IMR-90 (cell line): ENCODE results near the gene MSANTD1. TPM values are rescaled to one million over a fixed set of nuclear protein-coding genes. Genes with fewer than 3 reads are reported as not detected.

ENCODE experiments used
- ATAC-seq: fragments of 200-7000 bp; cut with Tn5 transposase; 2 replicates; pipeline ENCODE4 v1.9.1; 2020; ENCODE audit warnings: low read depth, mild to moderate bottlenecking, moderate library complexity
- BruUV-seq: library from RNA; stranded (reverse); fragments of 400-500 nt; replicated peaks from 2 replicates; lab custom pipeline; 2021; lab: Mats Ljungman, UMichigan
- CTCF ChIA-PET: fragments of 300-600 bp; formaldehyde crosslinking; extraction: SDS; loops from one replicate; lab custom pipeline; 2021; ENCODE audit warnings: antibody characterized with exemption; lab: Yijun Ruan, JAX
- POLR2A ChIA-PET: fragments of 300-600 bp; sonication (Branson Sonifier 250); formaldehyde crosslinking; loops from one replicate; lab custom pipeline; 2022; ENCODE audit warnings: antibody characterized with exemption; ENCODE audit not compliant: unreplicated experiment; lab: Charles Lee
- DNase-seq: peaks from one replicate; pipeline ENCODE4 v3.0.0; 2013
- H2AFZ ChIP-seq: replicated peaks from 2 replicates; pipeline ENCODE3; 2013; ENCODE audit warnings: low read length, mild to moderate bottlenecking; ENCODE audit not compliant: poor library complexity
- H2AK5ac ChIP-seq: 2 replicates; pipeline ENCODE4 v1.6.1; 2013; ENCODE audit warnings: low read depth, low read length, inconsistent platforms
- H2AK9ac ChIP-seq: replicated peaks from 2 replicates; pipeline ENCODE3; 2013; ENCODE audit warnings: mild to moderate bottlenecking, low read depth, low read length, moderate library complexity; ENCODE audit not compliant: poor library complexity
- H2BK120ac ChIP-seq: 2 replicates; pipeline ENCODE4 v1.6.1; 2013; ENCODE audit warnings: low read depth, low read length, inconsistent platforms
- H2BK15ac ChIP-seq: 3 replicates; pipeline ENCODE4 v1.6.1; 2013; ENCODE audit warnings: low read depth, low read length, inconsistent platforms
- H2BK20ac ChIP-seq: 2 replicates; pipeline ENCODE4 v1.6.1; 2013; ENCODE audit warnings: low read depth, mild to moderate bottlenecking, inconsistent platforms, low read length, moderate library complexity
- H2BK5ac ChIP-seq: 2 replicates; pipeline ENCODE4 v1.6.1; 2013; ENCODE audit warnings: mild to moderate bottlenecking, low read depth, low read length, inconsistent platforms; ENCODE audit not compliant: poor library complexity, severe bottlenecking
- H3K14ac ChIP-seq: replicated peaks from 2 replicates; pipeline ENCODE4 v1.6.1; 2013; ENCODE audit warnings: low read depth, low read length, inconsistent platforms
- H3K18ac ChIP-seq: 2 replicates; pipeline ENCODE4 v1.6.1; 2013; ENCODE audit warnings: low read depth, low read length, control low read depth
- H3K23ac ChIP-seq: 2 replicates; pipeline ENCODE4 v1.6.1; 2013; ENCODE audit warnings: low read depth, low read length, inconsistent platforms
- H3K27ac ChIP-seq: 2 replicates; pipeline ENCODE4 v1.5.1; 2013; ENCODE audit warnings: mild to moderate bottlenecking, control low read depth, low read length; ENCODE audit not compliant: insufficient read depth
- H3K27me3 ChIP-seq: 2 replicates; pipeline ENCODE4 v1.6.1; 2013; ENCODE audit warnings: low read length; ENCODE audit not compliant: control insufficient read depth, insufficient read depth
- H3K36me3 ChIP-seq: 2 replicates; pipeline ENCODE4 v1.6.1; 2013; ENCODE audit warnings: low read length, mixed read lengths; ENCODE audit not compliant: control insufficient read depth, insufficient read depth
- H3K4ac ChIP-seq: 2 replicates; pipeline ENCODE4 v1.6.1; 2013; ENCODE audit warnings: low read depth, low read length, inconsistent platforms
- H3K4me1 ChIP-seq: 2 replicates; pipeline ENCODE4 v1.6.1; 2013; ENCODE audit warnings: low read length, mixed read lengths; ENCODE audit not compliant: control insufficient read depth, insufficient read depth
- H3K4me2 ChIP-seq: 2 replicates; pipeline ENCODE4 v1.6.1; 2013; ENCODE audit warnings: low read depth, mild to moderate bottlenecking, control low read depth, low read length, moderate library complexity
- H3K4me3 ChIP-seq: 2 replicates; pipeline ENCODE4 v1.5.1; 2013; ENCODE audit warnings: low read depth, mild to moderate bottlenecking, control low read depth, low read length, moderate library complexity; ENCODE audit not compliant: insufficient read depth
- H3K56ac ChIP-seq: 2 replicates; pipeline ENCODE4 v1.6.1; 2013; ENCODE audit warnings: low read length, inconsistent platforms; ENCODE audit not compliant: insufficient read depth; ENCODE audit errors: extremely low read depth
- H3K79me1 ChIP-seq, 2 experiments: 2 replicates each; pipeline ENCODE4 v1.6.1; 2013; ENCODE audit warnings: low read length in 2 of 2, inconsistent platforms in 1 of 2, low read depth in 1 of 2
- H3K9ac ChIP-seq: 2 replicates; pipeline ENCODE4 v1.6.1; 2013; ENCODE audit warnings: low read depth, low read length, control low read depth
- H3K9me1 ChIP-seq: 2 replicates; pipeline ENCODE4 v1.6.1; 2013; ENCODE audit warnings: low read length, inconsistent platforms; ENCODE audit not compliant: insufficient read depth
- H3K9me3 ChIP-seq: 2 replicates; pipeline ENCODE4 v1.6.1; 2013; ENCODE audit warnings: low read length; ENCODE audit not compliant: control insufficient read depth, insufficient read depth
- H4K20me1 ChIP-seq: 2 replicates; pipeline ENCODE4 v1.6.1; 2013; ENCODE audit warnings: low read length, inconsistent platforms; ENCODE audit not compliant: insufficient read depth
- H4K5ac ChIP-seq: 2 replicates; pipeline ENCODE4 v1.6.1; 2013; ENCODE audit warnings: mild to moderate bottlenecking, low read depth, low read length, control low read depth
- H4K8ac ChIP-seq, 2 experiments: 2 replicates each; pipeline ENCODE4 v1.6.1; 2013; ENCODE audit warnings: low read depth in 2 of 2, low read length in 2 of 2, control low read depth in 1 of 2, inconsistent platforms in 1 of 2
- H4K91ac ChIP-seq: 2 replicates; pipeline ENCODE4 v1.6.1; 2013; ENCODE audit warnings: low read depth, low read length, inconsistent platforms; ENCODE audit not compliant: insufficient read depth
- FOS ChIP-seq: fragments of 150-350 bp; IDR thresholded peaks from 2 replicates; pipeline ENCODE4 v1.6.1; 2016; ENCODE audit warnings: low read depth, low read length
- SMC3 ChIP-seq: fragments of 150-350 bp; IDR thresholded peaks from 2 replicates; pipeline ENCODE4 v1.6.1; 2016; ENCODE audit warnings: low read depth, mild to moderate bottlenecking, antibody characterized with exemption, low read length, moderate library complexity
- WGBS, 2 experiments: methylation state at CpG; one replicate each; pipeline versions ENCODE4 v1.1.5 to v1.1.7; 2013; ENCODE audit warnings: missing lambda C conversion rate in 2 of 2; ENCODE audit not compliant: insufficient read length in 1 of 2; ENCODE audit errors: extremely low coverage in 2 of 2; 5-methylcytosine and 5-hydroxymethylcytosine counted together
- dilution Hi-C: fragments of 300-500 bp; cut with HindIII; formaldehyde crosslinking; loops from one replicate; pipeline ENCODE4 v1.14.3; 2018; ENCODE audit warnings: low sequenced_read_pairs; ENCODE audit not compliant: unreplicated experiment
- in situ Hi-C: fragments of 300-500 bp; cut with MboI; formaldehyde crosslinking; loops from 3 replicates; pipeline ENCODE4 v1.14.3; 2019; ENCODE audit warnings: low sequenced_read_pairs, inconsistent platforms, mixed read lengths
- intact Hi-C: fragments of 100-400 bp; cut with micrococcal nuclease; formaldehyde crosslinking; loops from 2 replicates; pipeline ENCODE4 v1.10.0; 2022
- polyA plus RNA-seq, 3 experiments: library from polyadenylated mRNA; depleted of rRNA; stranded (reverse); fragments of >200 nt; gene quantifications; 2 replicates each; pipeline ENCODE4 v1.2.3, GENCODE V29; 2012; ENCODE audit warnings: low replicate concordance in 1 of 3
- total RNA-seq: library from RNA; depleted of rRNA; stranded (reverse); fragments of >200 nt; gene quantifications from 2 replicates; pipeline ENCODE4 v1.2.3, GENCODE V29; 2012; rRNA removed

MSANTD1 gene
- total and polyA plus RNA-seq, 2 of the 4 experiments (the other 2 are of a cell fraction), result under 0.01 to 0.07 TPM

- Histone ChIP-seq H2AK9ac (peak overlapping the region; percentile 94), H4K91ac (peak overlapping the region; percentile 79), H3K79me1 (peaks cover 28 to 80% of the 10 kb centered on the region in 2 experiments), H3K14ac (peak overlapping the region; percentile 96), H4K20me1 (peaks cover 63% of the 10 kb centered on the region), H3K18ac (peak overlapping the region; percentile 41; the same call in 1 of the 2 replicates), H3K27me3 (no peaks in the 10 kb centered on the region), H3K9me3 (no peaks in the 10 kb centered on the region), H2AK5ac (peak overlapping the region; percentile 79), H3K27ac (peak overlapping the region; percentile 44), H3K4me2 (peak overlapping the region; percentile 29; the same call in 1 of the 2 replicates), H3K23ac (peak overlapping the region; percentile 86), H3K4me1 (peaks cover 23% of the 10 kb centered on the region), H3K56ac (no peak overlapping the region), H3K4me3 (no peak overlapping the region), H3K4ac (peak overlapping the region; percentile 88), H2BK15ac (peak overlapping the region; percentile 64; the same call in 1 of the 3 replicates), H3K9me1 (peaks cover 34% of the 10 kb centered on the region), H2AFZ (peak overlapping the region; percentile 78), H2BK20ac (peak overlapping the region; percentile 74), H4K8ac (peak overlapping the region; percentile 36 to 73; a peak in 3 of 4 replicates), H3K36me3 (no peaks in the 10 kb centered on the region), H2BK120ac (peak overlapping the region; percentile 76), H4K5ac (peak overlapping the region; percentile 78), H2BK5ac (peak overlapping the region; percentile 50), H3K9ac (no peak overlapping the region)
- DNase-seq, result peak; percentile 62
- ChIA-PET POLR2A (no interaction called here), CTCF (no interaction called here)
- dilution Hi-C loops, result no loop called here
- 89% methylated on average over 3 of the region's 9 CpGs; no CpG with 5 or more reads in 1 of the 2 experiments for WGBS, 2 experiments
- intact Hi-C loops, result no loop called here
- TF ChIP-seq SMC3, result no peak
- peak; percentile 29; the same call in 1 of the 2 replicates for TF ChIP-seq FOS
- BruUV-seq, result no TSS peak
- in situ Hi-C loops, result no loop called here
- ATAC-seq, result peak; percentile 61
These were observed 56.8 kb downstream of the MSANTD1 start for GRCh38 chr4:3305610-3306371.

Other genes with a start within 250 kb of the MSANTD1 start
- gene HTT-AS, start 174.6 kb upstream of the MSANTD1 start, total RNA-seq, result not detected in 2 replicates
- not detected in 2 replicates for gene HTT-AS, start 174.6 kb upstream of the MSANTD1 start, polyA plus RNA-seq (2012; rRNA removed)
- gene HTT, start 174.5 kb upstream of the MSANTD1 start, total RNA-seq, result 14.3 and 16.1 TPM in 2 replicates
- 11.6 and 18.7 TPM in 2 replicates for gene HTT, start 174.5 kb upstream of the MSANTD1 start, polyA plus RNA-seq (2012; rRNA removed)
- gene RGS12, start 43.9 kb downstream of the MSANTD1 start, total RNA-seq, result 11.8 and 13.1 TPM in 2 replicates
- 12.0 and 15.7 TPM in 2 replicates for gene RGS12, start 43.9 kb downstream of the MSANTD1 start, polyA plus RNA-seq (2012; rRNA removed)
- not detected in 2 replicates for gene HGFAC, start 192.8 kb downstream of the MSANTD1 start, total RNA-seq
- 0.05 and 0.23 TPM in 2 replicates for gene HGFAC, start 192.8 kb downstream of the MSANTD1 start, polyA plus RNA-seq (2012; rRNA removed)
- gene DOK7, start 214.1 kb downstream of the MSANTD1 start, total RNA-seq, result not detected in 2 replicates
- not detected in 2 replicates for gene DOK7, start 214.1 kb downstream of the MSANTD1 start, polyA plus RNA-seq (2012; rRNA removed)